ENCODE results near the gene TLL2. TPM values are rescaled to one million over a fixed set of nuclear protein-coding genes. Genes with fewer than 3 reads are reported as not detected.

Gene TLL2
- total RNA-seq, 6 experiments from 2014 or later, result 0.08 to 0.45 (median 0.24) TPM

DNA sequence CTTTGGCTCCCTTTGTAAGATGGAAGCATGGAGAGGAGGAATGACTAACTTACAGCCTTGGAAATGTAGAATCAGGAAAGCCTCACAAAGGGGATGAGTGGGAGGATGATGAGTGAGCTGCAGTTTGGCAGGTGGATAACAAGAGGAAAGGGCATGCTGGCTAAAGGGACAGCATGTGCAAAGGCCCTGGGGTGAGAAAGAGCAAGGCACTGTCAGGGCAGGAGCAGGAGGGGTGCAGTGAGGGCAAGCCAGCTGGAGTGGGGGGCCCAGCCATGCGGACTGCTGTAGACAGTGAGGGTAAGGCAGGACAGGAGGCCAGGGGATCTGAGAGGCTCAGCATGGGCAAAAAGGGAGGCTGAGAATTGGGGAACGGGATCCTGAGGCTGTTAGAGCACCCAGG is 20.5 kb downstream of the TLL2 start:
- Mint-ChIP-seq H3K27me3 (ENCODE audit: insufficient read depth) (peaks cover 33% of the 10 kb centered on the region), H3K9me3 (no peaks in the 10 kb centered on the region), H3K4me1 (ENCODE audit: low read depth) (no peaks in the 10 kb centered on the region), H3K4me3 (no peak overlapping the region), H3K27ac (no peak overlapping the region), H3K36me3 (ENCODE audit: low read depth) (no peaks in the 10 kb centered on the region)
- TF ChIP-seq, protein P1, sequence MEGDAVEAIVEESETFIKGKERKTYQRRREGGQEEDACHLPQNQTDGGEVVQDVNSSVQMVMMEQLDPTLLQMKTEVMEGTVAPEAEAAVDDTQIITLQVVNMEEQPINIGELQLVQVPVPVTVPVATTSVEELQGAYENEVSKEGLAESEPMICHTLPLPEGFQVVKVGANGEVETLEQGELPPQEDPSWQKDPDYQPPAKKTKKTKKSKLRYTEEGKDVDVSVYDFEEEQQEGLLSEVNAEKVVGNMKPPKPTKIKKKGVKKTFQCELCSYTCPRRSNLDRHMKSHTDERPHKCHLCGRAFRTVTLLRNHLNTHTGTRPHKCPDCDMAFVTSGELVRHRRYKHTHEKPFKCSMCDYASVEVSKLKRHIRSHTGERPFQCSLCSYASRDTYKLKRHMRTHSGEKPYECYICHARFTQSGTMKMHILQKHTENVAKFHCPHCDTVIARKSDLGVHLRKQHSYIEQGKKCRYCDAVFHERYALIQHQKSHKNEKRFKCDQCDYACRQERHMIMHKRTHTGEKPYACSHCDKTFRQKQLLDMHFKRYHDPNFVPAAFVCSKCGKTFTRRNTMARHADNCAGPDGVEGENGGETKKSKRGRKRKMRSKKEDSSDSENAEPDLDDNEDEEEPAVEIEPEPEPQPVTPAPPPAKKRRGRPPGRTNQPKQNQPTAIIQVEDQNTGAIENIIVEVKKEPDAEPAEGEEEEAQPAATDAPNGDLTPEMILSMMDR (IDR thresholded peaks at IDR 0.05), result no peak
- no peak for DNase-seq

DNA sequence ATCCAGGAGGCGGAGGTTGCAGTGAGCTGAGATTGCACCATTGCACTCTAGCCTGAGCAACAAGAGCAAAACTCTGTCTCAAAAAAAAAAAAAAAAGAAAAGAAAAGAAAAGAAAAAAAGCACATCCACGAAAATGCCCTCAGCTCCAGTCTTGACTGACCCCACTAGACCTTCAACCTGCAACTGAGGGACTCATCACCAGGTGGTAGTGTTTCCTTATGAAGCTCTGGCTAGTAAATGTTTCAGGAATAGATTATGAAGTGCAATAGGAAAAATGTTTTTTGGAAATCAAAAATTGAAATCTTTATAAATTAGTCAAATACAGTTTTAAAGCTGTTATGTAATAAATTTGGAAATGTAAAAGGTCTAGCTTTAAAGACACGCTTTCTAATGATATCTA is 22.4 kb downstream of the TLL2 start:
- H3K4me1 Mint-ChIP-seq (ENCODE audit: low read depth), result no peaks in the 10 kb centered on the region

DNA sequence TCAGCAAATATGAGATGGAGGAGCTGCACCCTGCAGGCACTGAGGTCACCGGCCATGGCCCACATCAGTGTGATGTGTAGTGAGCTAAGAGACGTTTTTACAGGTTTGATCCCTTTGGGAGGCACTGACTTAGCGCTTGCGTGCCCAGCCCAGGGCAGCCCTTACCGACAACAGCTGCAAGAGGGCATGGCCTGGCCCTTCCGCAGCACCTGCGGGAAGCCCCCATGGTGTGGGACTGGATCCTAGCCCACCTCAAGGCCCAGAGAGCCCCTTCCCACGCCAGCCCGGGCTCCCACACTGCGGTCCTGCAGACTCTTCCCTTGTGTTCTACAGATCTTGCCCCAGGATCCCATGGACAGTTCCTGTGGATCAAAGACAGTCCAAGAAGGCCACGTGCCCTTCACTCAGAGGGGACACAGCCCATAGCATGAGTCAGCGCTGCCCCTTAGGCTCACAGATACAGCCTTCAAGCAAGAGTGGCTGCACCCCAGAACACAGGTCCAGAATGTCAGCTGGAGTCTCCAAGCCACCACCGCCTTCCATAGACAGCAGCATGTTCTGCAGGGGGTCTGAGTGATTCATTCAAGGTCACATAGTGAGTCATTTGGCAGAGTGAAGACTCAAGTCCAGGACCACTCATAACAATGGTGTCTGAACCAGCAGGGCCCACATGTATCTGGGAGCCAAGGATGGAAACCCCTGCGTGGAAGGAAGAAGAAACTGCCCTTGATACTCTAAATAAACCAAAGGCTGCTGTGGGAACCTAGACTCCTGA is 25.4 kb downstream of the TLL2 start:
- Mint-ChIP-seq H3K4me1 (ENCODE audit: low read depth) (no peaks in the 10 kb centered on the region), H3K27me3 (ENCODE audit: insufficient read depth) (peaks cover 33% of the 10 kb centered on the region), H3K27ac (no peak overlapping the region), H3K9me3 (no peaks in the 10 kb centered on the region), H3K36me3 (ENCODE audit: low read depth) (no peaks in the 10 kb centered on the region), H3K4me3 (no peak overlapping the region)
- DNase-seq, result no peak
- TF ChIP-seq, protein P1 (IDR thresholded peaks at IDR 0.05), result no peak

More for the DNA sequence above, 22.4 kb downstream of the TLL2 start:
- Mint-ChIP-seq H3K36me3 (ENCODE audit: low read depth) (no peaks in the 10 kb centered on the region), H3K9me3 (no peaks in the 10 kb centered on the region), H3K4me3 (no peak overlapping the region), H3K27ac (no peak overlapping the region), H3K27me3 (ENCODE audit: insufficient read depth) (peaks cover 37% of the 10 kb centered on the region)
- TF ChIP-seq, protein P1 (IDR thresholded peaks at IDR 0.05), result peak; percentile 40
- no peak for DNase-seq

DNA sequence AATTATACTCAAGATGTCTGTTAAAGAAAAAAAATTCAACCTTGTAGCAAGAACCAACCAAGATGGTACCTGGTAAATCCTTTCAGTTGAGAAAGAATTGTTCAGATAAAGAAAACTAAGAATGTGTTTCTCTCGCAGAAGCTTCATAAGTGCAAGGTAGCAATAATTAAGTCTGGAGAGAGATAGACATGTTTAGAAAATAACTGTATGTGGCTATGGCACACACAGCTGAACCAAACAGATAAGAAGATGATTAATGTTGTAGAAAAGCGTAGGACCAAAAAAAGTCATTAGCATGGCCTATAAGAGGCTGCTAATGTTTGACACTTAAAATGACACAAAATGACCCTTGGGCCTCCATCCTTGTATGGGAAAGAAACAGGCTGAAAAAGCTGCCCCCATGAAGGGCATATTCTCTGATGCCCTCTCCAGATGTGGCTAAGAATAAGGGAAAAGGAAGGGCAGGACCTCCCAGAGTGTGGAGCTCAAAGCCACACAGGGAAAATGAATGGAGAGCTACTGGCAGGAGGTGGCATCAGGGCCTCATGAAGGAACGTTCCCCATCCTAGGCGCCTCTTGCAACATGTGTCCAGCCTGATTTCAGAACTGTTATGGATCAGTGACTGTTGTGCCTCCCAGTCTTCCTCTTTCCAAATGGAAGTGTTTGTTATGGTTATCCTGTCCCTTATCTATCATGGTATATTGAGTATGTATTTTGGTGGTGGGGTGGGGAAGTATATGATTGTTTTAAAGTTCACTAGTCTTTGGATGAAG is 30.7 kb downstream of the TLL2 start:
- no peak for DNase-seq
- Mint-ChIP-seq H3K36me3 (ENCODE audit: low read depth) (no peaks in the 10 kb centered on the region), H3K9me3 (no peaks in the 10 kb centered on the region), H3K27ac (no peak overlapping the region), H3K4me1 (ENCODE audit: low read depth) (no peaks in the 10 kb centered on the region), H3K27me3 (ENCODE audit: insufficient read depth) (peaks cover 29% of the 10 kb centered on the region), H3K4me3 (no peak overlapping the region)
- TF ChIP-seq, protein P1 (IDR thresholded peaks at IDR 0.05), result no peak

DNA sequence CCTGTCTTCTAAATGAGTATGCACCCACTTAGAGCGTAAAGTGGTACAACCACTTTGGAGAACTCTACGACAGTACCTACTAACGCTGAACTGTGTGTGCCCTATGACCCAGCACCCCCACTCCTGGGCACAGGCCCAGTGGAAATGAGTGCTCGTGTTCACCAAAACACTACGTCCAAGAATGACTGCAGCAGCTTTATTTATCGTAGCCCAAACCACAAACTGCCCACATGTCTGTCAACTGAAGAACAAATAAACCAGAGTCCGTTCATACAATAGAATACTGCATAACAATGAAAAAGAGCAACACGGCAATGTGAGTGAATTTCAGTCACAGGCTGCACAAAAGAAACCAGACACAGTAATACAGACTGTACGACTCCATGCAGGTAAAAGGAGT is 35.4 kb downstream of the TLL2 start:
- Mint-ChIP-seq H3K36me3 (ENCODE audit: low read depth) (no peaks in the 10 kb centered on the region), H3K9me3 (no peaks in the 10 kb centered on the region), H3K27me3 (ENCODE audit: insufficient read depth) (peaks cover 27% of the 10 kb centered on the region), H3K27ac (no peak overlapping the region), H3K4me3 (no peak overlapping the region), H3K4me1 (ENCODE audit: low read depth) (no peaks in the 10 kb centered on the region)
- no peak for DNase-seq
- TF ChIP-seq, protein P1 (IDR thresholded peaks at IDR 0.05), result no peak
